H1 (cell line): ENCODE data around the gene NDNF. TPM values are rescaled to one million over a fixed set of nuclear protein-coding genes. Genes with fewer than 3 reads are reported as not detected.

ENCODE experiments used
- CTBP2 ChIP-seq: IDR thresholded peaks from 2 replicates; pipeline ENCODE4 v1.7.0; 2011; ENCODE audit warnings: borderline replicate concordance, mild to moderate bottlenecking, moderate library complexity, mixed read lengths, low read length; ENCODE audit not compliant: insufficient read depth, insufficient read length
- EP300 ChIP-seq, 2 experiments: IDR thresholded peaks; 1 replicate in 1 of 2; 2 replicates in 1 of 2; pipeline ENCODE4 v1.6.1; 2011 to 2012; ENCODE audit warnings: low read depth in 2 of 2, low read length in 2 of 2, mild to moderate bottlenecking in 2 of 2, borderline replicate concordance in 1 of 2, inconsistent platforms in 1 of 2, moderate library complexity in 1 of 2
- NRF1 ChIP-seq: IDR thresholded peaks from 2 replicates; pipeline ENCODE4 v1.6.1; 2011; ENCODE audit warnings: mild to moderate bottlenecking, low read depth, low read length, improper control_type of control experiment
- RBBP5 ChIP-seq: IDR thresholded peaks from 2 replicates; pipeline ENCODE4 v1.7.1; 2012; ENCODE audit warnings: low read depth, mild to moderate bottlenecking, inconsistent platforms, low read length, moderate library complexity, borderline replicate concordance
- SUZ12 ChIP-seq: fragments of 200-600 bp; sonication (generic); IDR thresholded peaks from 2 replicates; pipeline ENCODE4 v1.6.1; 2012; ENCODE audit warnings: mild to moderate bottlenecking, inconsistent platforms, low read length, moderate library complexity, mixed read lengths
- polyA plus RNA-seq, 7 experiments: library from polyadenylated mRNA; depleted of rRNA in 3 of 7; stranded (reverse) in 5 of 7; unstranded in 2 of 7; fragments of >200 nt in 5 of 7; fragments of 200-250 nt in 2 of 7; gene quantifications; 1 replicate in 5 of 7; 2 replicates in 1 of 7; 4 replicates in 1 of 7; pipeline versions ENCODE4 v1.2.1 to v1.2.3, GENCODE V29; 2011 to 2013; ENCODE audit warnings: missing spikeins in 2 of 7, mixed read lengths in 2 of 7
- total RNA-seq: library from RNA; stranded (reverse); fragmentation: NEBNext Ultra II Directional; extraction: Animal tissue kit (Norgen Biotek cat#: 25700); gene quantifications from 2 replicates; pipeline ENCODE4 v1.2.1, GENCODE V29; 2021

NDNF gene
- total and polyA plus RNA-seq, 2 of the 8 experiments (the other 6 are each of a cell fraction or from before 2014, with no cell fraction given), result 0.70 to 1.6 TPM

DNA sequence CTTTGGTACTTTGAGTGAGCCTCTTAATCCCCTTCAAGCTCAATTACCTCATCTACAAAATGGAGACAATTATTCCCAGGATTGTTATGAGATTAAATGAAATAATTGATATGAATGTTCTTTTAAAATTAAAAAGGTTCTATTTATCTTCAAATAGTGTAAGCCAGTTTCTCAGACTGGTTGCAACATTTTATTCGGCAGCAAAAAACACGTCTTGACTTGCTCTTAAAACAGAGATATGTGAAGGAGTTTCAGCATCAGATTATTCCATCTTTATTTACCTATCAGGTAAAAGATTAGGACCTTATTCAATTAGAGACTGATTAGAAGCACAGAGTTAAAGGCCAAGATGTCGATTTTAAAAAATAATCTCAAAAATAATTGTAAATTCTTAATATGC lies 10.5 kb downstream of the NDNF start (continued):
- TF ChIP-seq SUZ12 (no peak), CTBP2 (no peak), EP300 (IDR thresholded peaks at IDR 0.05; ENCODE audit: borderline replicate concordance in 1 of 2, low read depth in 2 of 2, low read length in 2 of 2) (no peak), RBBP5 (no peak), NRF1 (no peak)
